ENCODE measurements around the gene MORC3.
A peak's percentile ranks its signal among the peaks of the same experiment; 100 is the strongest.
"Not testable (repeated sequence)": the region's sequence is repeated elsewhere in the genome, so short reads cannot be mapped to it uniquely, and the experiment has no call there.

MORC3 gene, protein sequence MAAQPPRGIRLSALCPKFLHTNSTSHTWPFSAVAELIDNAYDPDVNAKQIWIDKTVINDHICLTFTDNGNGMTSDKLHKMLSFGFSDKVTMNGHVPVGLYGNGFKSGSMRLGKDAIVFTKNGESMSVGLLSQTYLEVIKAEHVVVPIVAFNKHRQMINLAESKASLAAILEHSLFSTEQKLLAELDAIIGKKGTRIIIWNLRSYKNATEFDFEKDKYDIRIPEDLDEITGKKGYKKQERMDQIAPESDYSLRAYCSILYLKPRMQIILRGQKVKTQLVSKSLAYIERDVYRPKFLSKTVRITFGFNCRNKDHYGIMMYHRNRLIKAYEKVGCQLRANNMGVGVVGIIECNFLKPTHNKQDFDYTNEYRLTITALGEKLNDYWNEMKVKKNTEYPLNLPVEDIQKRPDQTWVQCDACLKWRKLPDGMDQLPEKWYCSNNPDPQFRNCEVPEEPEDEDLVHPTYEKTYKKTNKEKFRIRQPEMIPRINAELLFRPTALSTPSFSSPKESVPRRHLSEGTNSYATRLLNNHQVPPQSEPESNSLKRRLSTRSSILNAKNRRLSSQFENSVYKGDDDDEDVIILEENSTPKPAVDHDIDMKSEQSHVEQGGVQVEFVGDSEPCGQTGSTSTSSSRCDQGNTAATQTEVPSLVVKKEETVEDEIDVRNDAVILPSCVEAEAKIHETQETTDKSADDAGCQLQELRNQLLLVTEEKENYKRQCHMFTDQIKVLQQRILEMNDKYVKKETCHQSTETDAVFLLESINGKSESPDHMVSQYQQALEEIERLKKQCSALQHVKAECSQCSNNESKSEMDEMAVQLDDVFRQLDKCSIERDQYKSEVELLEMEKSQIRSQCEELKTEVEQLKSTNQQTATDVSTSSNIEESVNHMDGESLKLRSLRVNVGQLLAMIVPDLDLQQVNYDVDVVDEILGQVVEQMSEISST

DNA sequence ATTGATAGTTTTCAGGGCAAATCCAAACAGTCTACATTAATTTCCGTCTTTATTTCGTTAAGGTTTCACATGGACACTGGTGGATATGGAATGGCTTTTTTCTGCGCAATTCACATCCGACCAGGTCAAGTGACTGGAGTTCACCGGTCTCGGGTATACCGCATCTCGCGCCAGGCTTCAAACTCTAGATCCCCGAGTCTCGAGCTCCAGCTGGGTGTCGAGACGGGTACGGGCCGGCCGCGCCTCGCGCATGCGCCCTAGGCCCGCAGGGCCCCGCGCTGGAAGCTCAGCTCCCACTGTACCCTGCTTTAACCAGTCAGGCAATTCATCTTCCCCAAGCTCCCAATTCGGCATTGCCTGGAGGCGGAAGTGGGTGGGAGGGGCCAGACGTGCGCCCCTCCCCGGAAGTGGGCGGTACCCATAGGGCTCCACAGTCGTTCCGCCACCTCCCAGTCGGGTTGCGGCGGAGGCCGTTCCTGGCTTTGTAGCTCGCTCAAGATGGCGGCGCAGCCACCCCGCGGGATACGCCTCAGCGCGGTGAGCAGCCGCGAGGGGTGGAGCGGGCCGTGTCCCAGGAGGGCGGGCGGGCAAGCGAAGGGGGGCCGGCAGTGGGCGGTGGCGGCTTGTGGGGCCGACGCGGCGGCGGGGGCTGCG lies at the start of gene MORC3:
Gene MORC3, plus strand, starts transcription at position 431 of the 654 bp plus-strand sequence. Its CDS starts 68 bp downstream, at position 499.
- Histone ChIP-seq H3K27me3 (ENCODE audit: insufficient read depth, low read depth) (no peaks in the 10 kb centered on the region), H3K36me3 (ENCODE audit: insufficient read depth) (no peaks in the 10 kb centered on the region), H3K4me2 (peak within 1 kb of the TSS; percentile 86), H2AFZ (ENCODE audit: low read depth) (peak within 1 kb of the TSS; percentile 65), H3K4me3 (IDR thresholded peaks at IDR 0.05; ENCODE audit: insufficient read depth, low read depth, low read length) (no peak within 1 kb of the TSS), H3K27ac (peak within 1 kb of the TSS; percentile 82), H3K9ac (peak within 1 kb of the TSS; percentile 82), H3K4me1 (ENCODE audit: low read depth, poor library complexity, severe bottlenecking) (peaks cover 13% of the 10 kb centered on the region), H4K20me1 (ENCODE audit: insufficient read depth) (no peaks in the 10 kb centered on the region), H3K79me2 (ENCODE audit: insufficient read depth, low read depth) (peaks cover 42% of the 10 kb centered on the region)
- TF ChIP-seq, protein P1, sequence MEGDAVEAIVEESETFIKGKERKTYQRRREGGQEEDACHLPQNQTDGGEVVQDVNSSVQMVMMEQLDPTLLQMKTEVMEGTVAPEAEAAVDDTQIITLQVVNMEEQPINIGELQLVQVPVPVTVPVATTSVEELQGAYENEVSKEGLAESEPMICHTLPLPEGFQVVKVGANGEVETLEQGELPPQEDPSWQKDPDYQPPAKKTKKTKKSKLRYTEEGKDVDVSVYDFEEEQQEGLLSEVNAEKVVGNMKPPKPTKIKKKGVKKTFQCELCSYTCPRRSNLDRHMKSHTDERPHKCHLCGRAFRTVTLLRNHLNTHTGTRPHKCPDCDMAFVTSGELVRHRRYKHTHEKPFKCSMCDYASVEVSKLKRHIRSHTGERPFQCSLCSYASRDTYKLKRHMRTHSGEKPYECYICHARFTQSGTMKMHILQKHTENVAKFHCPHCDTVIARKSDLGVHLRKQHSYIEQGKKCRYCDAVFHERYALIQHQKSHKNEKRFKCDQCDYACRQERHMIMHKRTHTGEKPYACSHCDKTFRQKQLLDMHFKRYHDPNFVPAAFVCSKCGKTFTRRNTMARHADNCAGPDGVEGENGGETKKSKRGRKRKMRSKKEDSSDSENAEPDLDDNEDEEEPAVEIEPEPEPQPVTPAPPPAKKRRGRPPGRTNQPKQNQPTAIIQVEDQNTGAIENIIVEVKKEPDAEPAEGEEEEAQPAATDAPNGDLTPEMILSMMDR (conservative IDR thresholded peaks at IDR 0.05; ENCODE audit: low read depth, low read length), result no peak

DNA sequence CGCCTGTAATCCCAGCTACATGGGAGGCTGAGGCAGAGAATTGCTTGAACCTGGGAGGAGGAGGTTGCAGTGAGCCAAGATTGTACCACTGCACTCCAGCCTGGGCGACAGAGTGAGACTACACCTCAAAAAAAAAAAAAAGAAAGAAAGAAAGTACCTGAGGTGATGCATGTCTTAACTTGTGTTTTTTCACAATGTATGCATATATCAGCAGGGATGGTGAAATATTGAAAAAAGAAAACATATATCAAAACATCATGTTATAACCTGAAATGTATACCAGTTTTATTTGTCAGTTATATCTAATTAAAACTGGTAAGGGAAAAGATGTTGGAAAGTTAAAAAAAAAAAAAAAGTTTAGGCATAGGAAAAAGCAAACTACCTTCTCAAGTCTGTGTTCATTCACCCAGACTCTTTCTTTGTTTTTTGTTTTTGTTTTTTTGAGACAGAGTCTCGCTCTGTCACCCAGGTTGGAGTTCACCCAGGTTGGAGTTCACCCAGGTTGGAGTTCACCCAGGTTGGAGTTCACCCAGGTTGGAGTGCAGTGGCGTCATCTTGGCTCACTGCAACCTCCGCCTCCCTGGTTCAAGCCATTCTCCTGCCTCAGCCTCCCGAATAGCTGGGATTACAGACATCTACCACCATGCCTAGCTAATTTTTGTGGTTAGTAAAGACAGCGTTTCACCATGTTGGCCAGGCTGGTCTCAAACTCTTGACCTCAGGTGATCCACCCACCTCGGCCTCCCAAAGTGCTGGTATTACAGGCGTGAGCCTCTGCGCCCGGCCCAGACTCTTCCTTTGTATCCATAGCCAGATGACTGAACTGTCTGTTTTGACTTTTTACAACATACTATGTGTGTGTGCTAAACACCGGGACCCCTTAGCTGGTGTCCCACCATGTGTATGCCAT lies 49.0 kb upstream of the MORC3 start:
- not testable (repeated sequence) for H3K27me3 ChIP-seq (ENCODE audit: insufficient read depth, low read depth); H3K4me3 ChIP-seq (IDR thresholded peaks at IDR 0.05; ENCODE audit: insufficient read depth, low read depth, low read length); H3K4me2 ChIP-seq; H3K36me3 ChIP-seq (ENCODE audit: insufficient read depth); H3K79me2 ChIP-seq (ENCODE audit: insufficient read depth, low read depth); H3K4me1 ChIP-seq (ENCODE audit: low read depth, poor library complexity, severe bottlenecking); H2AFZ ChIP-seq (ENCODE audit: low read depth); H3K9ac ChIP-seq; H3K27ac ChIP-seq; H4K20me1 ChIP-seq (ENCODE audit: insufficient read depth)

DNA sequence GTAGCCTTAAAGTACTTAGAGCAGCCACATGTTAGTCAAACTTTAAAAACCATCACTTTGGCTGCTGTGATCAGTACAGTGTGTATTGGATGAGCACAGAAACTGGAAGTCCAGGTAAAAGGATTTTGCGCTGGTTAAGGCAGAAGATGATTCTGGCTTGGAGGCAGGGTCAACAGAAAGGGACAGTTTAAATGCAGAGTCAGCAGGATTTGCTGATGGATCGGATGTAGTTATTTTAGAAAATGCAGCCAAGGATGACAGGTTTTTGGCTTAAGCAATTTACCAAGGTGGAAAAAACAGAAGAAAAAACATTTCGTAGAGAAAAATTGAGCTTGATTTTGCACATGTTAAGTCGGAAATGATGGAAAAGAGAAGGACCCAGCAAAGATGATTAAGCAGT lies 45.9 kb upstream of the MORC3 start:
- no peak overlapping the region for H3K27ac ChIP-seq
- no peak overlapping the region for H2AFZ ChIP-seq (ENCODE audit: low read depth)
- H3K27me3 ChIP-seq (ENCODE audit: insufficient read depth, low read depth), result no peaks in the 10 kb centered on the region
- no peaks in the 10 kb centered on the region for H4K20me1 ChIP-seq (ENCODE audit: insufficient read depth)
- H3K4me3 ChIP-seq (IDR thresholded peaks at IDR 0.05; ENCODE audit: insufficient read depth, low read depth, low read length), result no peak overlapping the region
- no peaks in the 10 kb centered on the region for H3K79me2 ChIP-seq (ENCODE audit: insufficient read depth, low read depth)
- no peaks in the 10 kb centered on the region for H3K4me1 ChIP-seq (ENCODE audit: low read depth, poor library complexity, severe bottlenecking)
- TF ChIP-seq, protein P1 (conservative IDR thresholded peaks at IDR 0.05; ENCODE audit: low read depth, low read length), result no peak
- H3K4me2 ChIP-seq, result no peak overlapping the region
- no peak overlapping the region for H3K9ac ChIP-seq
- H3K36me3 ChIP-seq (ENCODE audit: insufficient read depth), result no peaks in the 10 kb centered on the region

DNA sequence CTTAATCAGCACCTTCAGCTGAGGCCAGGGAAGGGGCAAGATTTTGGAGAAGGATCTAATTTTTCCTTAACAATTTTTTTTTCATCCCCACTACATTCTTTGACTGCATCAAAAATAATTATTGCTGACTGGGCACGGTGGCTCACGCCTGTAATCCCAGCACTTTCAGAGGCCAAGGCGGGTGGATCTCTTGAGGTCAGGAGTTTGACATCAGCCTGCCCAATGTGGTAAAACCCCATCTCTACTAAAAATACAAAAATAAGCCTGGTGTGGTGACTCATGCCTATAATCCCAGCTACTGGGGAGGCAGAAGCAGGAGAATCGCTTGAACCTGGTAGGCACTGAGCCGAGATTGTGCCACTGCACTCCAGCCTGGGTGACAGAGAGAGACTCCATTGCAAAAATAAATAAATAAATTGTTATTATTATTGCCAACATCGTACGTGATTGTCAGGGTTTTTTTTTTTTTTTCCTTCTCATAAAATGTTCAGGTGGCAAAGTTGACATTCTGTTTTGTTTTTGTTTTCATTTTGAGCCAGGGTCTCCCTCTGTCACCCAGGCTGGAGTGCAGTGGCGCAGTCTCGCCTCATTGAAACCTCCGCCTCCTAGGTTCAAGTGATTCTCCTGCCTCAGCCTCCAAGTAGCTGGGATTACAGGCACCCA lies 37.3 kb upstream of the MORC3 start:
- no peaks in the 10 kb centered on the region for H3K79me2 ChIP-seq (ENCODE audit: insufficient read depth, low read depth)
- H3K9ac ChIP-seq, result no peak overlapping the region
- peaks cover 8% of the 10 kb centered on the region; the same call in 1 of the 2 replicates for H3K27me3 ChIP-seq (ENCODE audit: insufficient read depth, low read depth)
- TF ChIP-seq, protein P1 (conservative IDR thresholded peaks at IDR 0.05; ENCODE audit: low read depth, low read length), result no peak
- peaks cover 26% of the 10 kb centered on the region for H3K4me1 ChIP-seq (ENCODE audit: low read depth, poor library complexity, severe bottlenecking)
- H3K36me3 ChIP-seq (ENCODE audit: insufficient read depth), result no peaks in the 10 kb centered on the region
- H3K27ac ChIP-seq, result no peak overlapping the region; the same call in 1 of the 2 replicates
- H3K4me3 ChIP-seq (IDR thresholded peaks at IDR 0.05; ENCODE audit: insufficient read depth, low read depth, low read length), result no peak overlapping the region
- no peaks in the 10 kb centered on the region for H4K20me1 ChIP-seq (ENCODE audit: insufficient read depth)
- H2AFZ ChIP-seq (ENCODE audit: low read depth), result no peak overlapping the region
- peak overlapping the region; percentile 64 for H3K4me2 ChIP-seq

DNA sequence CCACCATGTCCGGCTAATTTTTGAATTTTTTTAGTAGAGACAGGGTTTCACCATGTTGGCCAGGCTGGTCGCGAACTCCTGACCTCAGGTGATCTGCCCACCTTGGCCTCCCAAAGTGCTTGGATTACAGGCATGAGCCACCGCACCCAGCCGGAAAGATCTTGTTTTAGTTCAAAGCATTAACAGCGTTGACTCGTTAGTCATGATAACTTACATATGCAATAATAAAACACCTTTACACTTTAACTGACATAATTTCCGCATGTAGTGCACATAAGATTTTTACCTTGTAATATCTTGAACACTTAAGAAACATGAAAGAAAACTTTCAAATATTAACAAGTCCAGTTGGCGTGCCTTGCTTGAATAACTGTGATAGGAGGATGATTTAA lies 36.8 kb upstream of the MORC3 start:
- H3K9ac ChIP-seq; H4K20me1 ChIP-seq (ENCODE audit: insufficient read depth); H3K79me2 ChIP-seq (ENCODE audit: insufficient read depth, low read depth); H3K4me3 ChIP-seq (IDR thresholded peaks at IDR 0.05; ENCODE audit: insufficient read depth, low read depth, low read length); H3K36me3 ChIP-seq (ENCODE audit: insufficient read depth); H2AFZ ChIP-seq (ENCODE audit: low read depth); H3K27ac ChIP-seq: not testable (repeated sequence)
- peak overlapping the region; percentile 64; the same call in 1 of the 2 replicates for H3K4me2 ChIP-seq
- H3K27me3 ChIP-seq (ENCODE audit: insufficient read depth, low read depth), result peaks cover 13% of the 10 kb centered on the region; the same call in 1 of the 2 replicates
- peaks cover 31% of the 10 kb centered on the region for H3K4me1 ChIP-seq (ENCODE audit: low read depth, poor library complexity, severe bottlenecking)
